Heart right ventricle (tissue), 16 donors: Measurements from ENCODE around the gene NRXN2. TPM values are rescaled to one million over a fixed set of nuclear protein-coding genes. Genes with fewer than 3 reads are reported as not detected.

Source experiments
- ATAC-seq, 8 donors: fragments of 200-7000 bp; cut with Tn5 transposase; one replicate each; pipeline ENCODE4 v1.9.1; 2020; ENCODE audit warnings: mild to moderate bottlenecking in 8 of 8, moderate library complexity in 8 of 8, moderate number of reproducible peaks in 1 of 8
- DNase-seq, 2 donors: peaks; one replicate each; pipeline ENCODE4 v3.0.0-alpha.2; 2020
- H3K27ac ChIP-seq, 10 donors: fragments of 200-600 bp; sonication (generic) in 2 of 10; one replicate each; pipeline versions ENCODE4 v1.5.0 to v1.8.0; 2020 to 2022; ENCODE audit warnings: mild to moderate bottlenecking in 3 of 10
- H3K27me3 ChIP-seq, 7 donors: fragments of 200-600 bp; one replicate each; pipeline ENCODE4 v1.8.0; 2021 to 2022; ENCODE audit warnings: mild to moderate bottlenecking in 2 of 7
- H3K36me3 ChIP-seq, 9 donors: fragments of 200-600 bp; sonication (generic) in 1 of 9; one replicate each; pipeline versions ENCODE4 v1.5.0 to v1.8.0; 2020 to 2022; ENCODE audit warnings: mild to moderate bottlenecking in 2 of 9
- H3K4me1 ChIP-seq, 9 donors: fragments of 200-600 bp; sonication (generic) in 1 of 9; one replicate each; pipeline versions ENCODE4 v1.5.0 to v1.8.0; 2020 to 2022; ENCODE audit warnings: mild to moderate bottlenecking in 4 of 9
- H3K4me3 ChIP-seq, 10 donors: fragments of 200-600 bp; sonication (generic) in 2 of 10; one replicate each; pipeline versions ENCODE4 v1.5.0 to v1.8.0; 2020 to 2022; ENCODE audit warnings: mild to moderate bottlenecking in 7 of 10, moderate library complexity in 2 of 10
- H3K9me3 ChIP-seq, 11 donors: fragments of 200-600 bp in 10 of 11; sonication (generic) in 2 of 11; one replicate each; pipeline versions ENCODE4 v1.5.0 to v1.8.0; 2013 to 2022; ENCODE audit warnings: mild to moderate bottlenecking in 2 of 11, control low read depth in 1 of 11, moderate library complexity in 1 of 11
- CTCF ChIP-seq, 9 donors: fragments of 200-600 bp; sonication (generic) in 2 of 9; IDR thresholded peaks; one replicate each; pipeline versions ENCODE4 v1.5.0 to v1.8.0; 2021 to 2022; ENCODE audit warnings: antibody characterized with exemption in 9 of 9, mild to moderate bottlenecking in 5 of 9, moderate library complexity in 1 of 9
- WGBS, 2 donors: extraction: QIAGEN DNeasy Blood & Tissue Kit; methylation state at CpG; one replicate each; pipeline ENCODE4 v1.1.7; 2013; ENCODE audit warnings: inconsistent platforms in 1 of 2; 5-methylcytosine and 5-hydroxymethylcytosine counted together
- intact Hi-C, 10 donors: fragments of 100-400 bp; cut with DNase I; formaldehyde crosslinking; loops; one replicate each; pipeline versions ENCODE4 v1.11.1 to v1.14.2; 2022
- polyA plus RNA-seq, 2 donors: library from polyadenylated mRNA; stranded (reverse); fragments of 200-250 nt; gene quantifications; one replicate each; pipeline ENCODE4 v1.2.3, GENCODE V29; 2013
- total RNA-seq, 10 donors: library from RNA; stranded (reverse); fragmentation: NEBNext Ultra II Directional in 3 of 10; extraction: Animal tissue kit (Norgen Biotek cat#: 25700) in 3 of 10; gene quantifications; one replicate each; pipeline versions ENCODE4 v1.2.1 to v1.2.4, GENCODE V29; 2021 to 2023
- donor health status: Arrhythmogenic right ventricular cardiomyopathy.
- donor health status: ischemic (EF 13 %, LVEDD 7.1; RV severe dilation, severe dysfunction).
- donor health status: healthy with polysubstance abuse.
- donor health status: DM: no; HTN: yes; CAD: no.
- donor health status: DM: no; HTN: no; CAD: no.
- donor health status: ischemic (EF 25% LVEDD 6.9; RV normal size, moderate dysfunction).
- donor health status: ischemic (EF 25% LVEDD 5.7; RV mildly dilated, moderate dysfunction).
- donor health status: healthy.
- donor health status: DM: yes; HTN: yes; CAD: no.
- donor health status: Ischemic cardiomyopathy.
- donor health status: ischemic (EF 35%, LVEDD 5.7; RV mildly dilated, moderate dysfunction).
- donor health status: nonischemic (EF 11% LVEDD 7.7; RV severe dilation, severe dysfunction).
- donor health status: DM: yes; HTN: yes; CAD: no.
- donor health status: PGD.
- donor health status: ischemic (EF 29% LVEDD 5.4; RV normal size, mild dysfunction).
- donor health status: nonischemic (EF 23%, LVEDD 6.1; RV moderate dilation, normal function).

The NRXN2 gene
- total and polyA plus RNA-seq, 12 donors = 0.45 to 5.5 (median 1.4) TPM

DNA sequence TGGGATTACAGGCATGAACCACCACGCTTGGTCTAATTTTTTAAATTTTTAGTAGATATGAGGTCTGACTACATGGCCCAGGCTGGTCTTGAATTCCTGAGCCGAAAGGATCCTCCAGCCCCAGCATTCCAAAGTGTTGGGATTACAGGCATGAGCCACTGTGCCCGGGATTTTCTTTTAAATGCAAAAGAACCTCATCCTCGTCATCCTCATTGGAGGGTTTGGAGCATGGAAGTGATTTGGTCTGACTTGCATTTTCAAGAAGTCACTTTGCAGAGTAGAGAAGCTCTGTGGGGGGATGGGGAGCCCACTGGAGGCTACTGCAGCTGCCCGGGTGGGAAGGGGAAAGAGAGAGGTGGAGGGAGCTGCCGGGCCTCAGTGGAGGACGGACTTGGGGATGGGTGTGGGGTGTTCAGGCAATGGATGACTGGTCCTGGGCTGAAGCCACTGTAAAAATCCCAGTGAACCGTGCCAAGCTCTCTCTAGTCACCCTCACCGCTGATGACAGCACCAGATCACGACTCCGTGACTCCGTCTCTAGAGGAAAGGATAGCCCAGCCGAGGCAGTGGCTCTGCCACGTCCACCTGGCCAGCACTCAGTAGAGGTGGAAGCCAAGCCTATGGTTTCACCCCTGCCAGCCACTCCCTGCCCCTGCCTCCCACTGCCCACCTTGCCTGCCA is 164.8 kb downstream of the NRXN2 start:
- Histone ChIP-seq H3K4me3 (no peak overlapping the region), H3K4me1 (peaks cover 6 to 26% (median 21%) of the 10 kb centered on the region in 9 donors), H3K27me3 (peaks cover 0 to 21% (median 4%) of the 10 kb centered on the region in 7 donors), H3K27ac (no peak overlapping the region), H3K36me3 (no peaks in the 10 kb centered on the region), H3K9me3 (no peaks in the 10 kb centered on the region)
- 66 to 74% methylated on average over 14 of the region's 14 CpGs for WGBS, 2 donors
- no peak for TF ChIP-seq CTCF (IDR thresholded peaks at IDR 0.05)
- intact Hi-C loops = no loop called here
- peak in 1 of 8 donors; percentile 35 for ATAC-seq
- no peak for DNase-seq

DNA sequence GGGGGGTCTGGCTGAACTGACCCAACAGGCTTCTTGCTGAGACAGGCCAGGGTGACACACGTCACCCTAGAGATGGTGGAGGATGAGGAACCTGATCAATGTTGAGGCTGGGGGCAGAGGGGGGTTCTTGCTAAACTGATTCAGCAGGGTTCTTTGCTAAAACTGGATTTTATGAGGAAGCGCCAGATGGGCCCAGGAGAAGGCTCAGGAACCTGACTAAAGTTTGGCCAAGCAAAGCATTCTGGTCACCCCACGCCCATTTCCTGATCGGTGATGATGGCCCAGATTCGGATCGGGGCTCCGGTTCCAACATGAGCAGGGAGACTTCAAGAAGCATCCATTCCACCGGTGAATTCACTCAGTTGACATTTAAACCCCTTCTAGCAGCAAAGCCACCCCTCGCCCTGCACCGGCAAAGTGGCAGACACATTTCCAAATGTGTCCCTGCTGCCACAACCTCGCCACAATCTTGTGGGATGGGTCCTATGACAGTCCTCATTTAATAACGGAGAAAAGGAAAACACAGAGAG is 166.2 kb downstream of the NRXN2 start:
- 86 to 90% methylated on average over 12 of the region's 12 CpGs for WGBS, 2 donors
- Histone ChIP-seq H3K36me3 (no peaks in the 10 kb centered on the region), H3K9me3 (no peaks in the 10 kb centered on the region), H3K4me1 (peaks cover 6 to 26% (median 21%) of the 10 kb centered on the region in 9 donors), H3K27ac (no peak overlapping the region), H3K27me3 (peaks cover 0 to 21% (median 4%) of the 10 kb centered on the region in 7 donors), H3K4me3 (no peak overlapping the region)
- no peak for TF ChIP-seq CTCF (IDR thresholded peaks at IDR 0.05)
- ATAC-seq = no peak
- no peak for DNase-seq
- intact Hi-C loops = no loop called here

Other genes with a start within 250 kb of the NRXN2 start
- gene SLC22A11, start 167.3 kb downstream of the NRXN2 start, total RNA-seq = not detected
- not detected for gene SLC22A11, start 167.3 kb downstream of the NRXN2 start, polyA plus RNA-seq
- gene SLC22A12, start 132.0 kb downstream of the NRXN2 start, total RNA-seq = not detected
- not detected for gene SLC22A12, start 132.0 kb downstream of the NRXN2 start, polyA plus RNA-seq
- 10 to 100 TPM; 18.9 to 49.8 (median 25.4) TPM for gene RASGRP2, start 20.9 kb upstream of the NRXN2 start, total RNA-seq
- gene RASGRP2, start 20.9 kb upstream of the NRXN2 start, polyA plus RNA-seq = 100 to 1,000 TPM in 1 of 2 donors, 10 to 100 TPM in 1; 31.3 to 128 TPM
- 100 to 1,000 TPM in 8 of 10 donors, 10 to 100 TPM in 2; 76.8 to 249 (median 132) TPM for gene PYGM, start 36.8 kb upstream of the NRXN2 start, total RNA-seq
- gene PYGM, start 36.8 kb upstream of the NRXN2 start, polyA plus RNA-seq = 10 to 100 TPM; 11.3 to 90.1 TPM
- gene SF1, start 55.3 kb upstream of the NRXN2 start, total RNA-seq = 100 to 1,000 TPM; 149 to 201 (median 165) TPM
- 10 to 100 TPM; 45.6 to 91.1 TPM for gene SF1, start 55.3 kb upstream of the NRXN2 start, polyA plus RNA-seq
- gene MAP4K2, start 80.0 kb upstream of the NRXN2 start, total RNA-seq = 10 to 100 TPM in 2 of 10 donors, 1 to 10 TPM in 8; 4.6 to 11.3 (median 8.1) TPM
- gene MAP4K2, start 80.0 kb upstream of the NRXN2 start, polyA plus RNA-seq = 10 to 100 TPM in 1 of 2 donors, 1 to 10 TPM in 1; 7.8 to 19.9 TPM
- 10 to 100 TPM in 2 of 10 donors, 1 to 10 TPM in 8; 5.8 to 12.5 (median 8.1) TPM for gene MEN1, start 87.4 kb upstream of the NRXN2 start, total RNA-seq
- 10 to 100 TPM in 1 of 2 donors, 1 to 10 TPM in 1; 9.9 to 10.7 TPM for gene MEN1, start 87.4 kb upstream of the NRXN2 start, polyA plus RNA-seq
- 1 to 10 TPM in 1 of 10 donors, under 1 TPM in 9; 0.04 to 1.3 (median 0.27) TPM for gene CDC42BPG, start 121.5 kb upstream of the NRXN2 start, total RNA-seq
- under 1 TPM; 0.17 to 0.37 TPM for gene CDC42BPG, start 121.5 kb upstream of the NRXN2 start, polyA plus RNA-seq
- 10 to 100 TPM; 30.7 to 73.1 (median 43.9) TPM for gene EHD1, start 155.4 kb upstream of the NRXN2 start, total RNA-seq
- gene EHD1, start 155.4 kb upstream of the NRXN2 start, polyA plus RNA-seq = 10 to 100 TPM; 26.0 to 39.7 TPM
- 10 to 100 TPM; 12.4 to 17.7 (median 16.0) TPM for gene ATG2A, start 194.0 kb upstream of the NRXN2 start, total RNA-seq
- 10 to 100 TPM; 14.8 to 18.6 TPM for gene ATG2A, start 194.0 kb upstream of the NRXN2 start, polyA plus RNA-seq
- gene PPP2R5B, start 201.5 kb upstream of the NRXN2 start, total RNA-seq = 10 to 100 TPM; 13.4 to 29.8 (median 20.4) TPM
- 10 to 100 TPM; 26.6 to 30.8 TPM for gene PPP2R5B, start 201.5 kb upstream of the NRXN2 start, polyA plus RNA-seq
- not detected for gene GPHA2, start 212.7 kb upstream of the NRXN2 start, total RNA-seq
- gene GPHA2, start 212.7 kb upstream of the NRXN2 start, polyA plus RNA-seq = not detected
- not detected for gene MAJIN, start 248.9 kb upstream of the NRXN2 start, total RNA-seq
- not detected for gene MAJIN, start 248.9 kb upstream of the NRXN2 start, polyA plus RNA-seq